GM12872 (cell line): ENCODE results near the gene PCSK1.

Source experiments
- CTCF ChIP-seq: IDR thresholded peaks from 3 replicates; pipeline ENCODE4 v1.5.1; 2011; ENCODE audit warnings: low read depth, mild to moderate bottlenecking, low read length, moderate library complexity; ENCODE audit not compliant: insufficient read depth

PCSK1 gene

DNA sequence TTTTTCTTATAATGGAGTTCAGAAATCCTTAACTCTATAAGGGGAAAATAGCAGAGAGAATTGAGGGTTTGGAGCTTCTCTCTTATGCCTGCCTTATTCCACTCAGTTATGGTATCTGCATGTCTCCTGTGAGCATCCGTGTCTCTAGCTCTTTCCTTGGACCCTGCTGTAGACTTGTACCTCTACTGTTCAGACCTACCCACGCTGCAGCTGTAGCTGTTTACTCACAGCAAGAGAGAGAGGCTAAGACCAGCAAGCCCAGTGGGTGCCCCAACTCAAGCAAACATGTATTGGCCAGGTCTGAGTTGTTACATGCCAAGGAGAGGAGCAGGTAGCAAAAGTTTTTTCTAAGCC lies 7.1 kb upstream of the PCSK1 start:
- TF ChIP-seq CTCF: no peak

GRCh38 chr5:96439477-96440184 lies 6.6 kb upstream of the PCSK1 start:
- TF ChIP-seq CTCF: peak; percentile 32; the same call in 1 of the 3 replicates

- no peak for TF ChIP-seq CTCF
Measured at GRCh38 chr5:96434201-96434645, 1.2 kb upstream of the PCSK1 start.

GRCh38 chr5:96432216-96433065 lies 607 bp downstream of the PCSK1 start:
- TF ChIP-seq CTCF: no peak

DNA sequence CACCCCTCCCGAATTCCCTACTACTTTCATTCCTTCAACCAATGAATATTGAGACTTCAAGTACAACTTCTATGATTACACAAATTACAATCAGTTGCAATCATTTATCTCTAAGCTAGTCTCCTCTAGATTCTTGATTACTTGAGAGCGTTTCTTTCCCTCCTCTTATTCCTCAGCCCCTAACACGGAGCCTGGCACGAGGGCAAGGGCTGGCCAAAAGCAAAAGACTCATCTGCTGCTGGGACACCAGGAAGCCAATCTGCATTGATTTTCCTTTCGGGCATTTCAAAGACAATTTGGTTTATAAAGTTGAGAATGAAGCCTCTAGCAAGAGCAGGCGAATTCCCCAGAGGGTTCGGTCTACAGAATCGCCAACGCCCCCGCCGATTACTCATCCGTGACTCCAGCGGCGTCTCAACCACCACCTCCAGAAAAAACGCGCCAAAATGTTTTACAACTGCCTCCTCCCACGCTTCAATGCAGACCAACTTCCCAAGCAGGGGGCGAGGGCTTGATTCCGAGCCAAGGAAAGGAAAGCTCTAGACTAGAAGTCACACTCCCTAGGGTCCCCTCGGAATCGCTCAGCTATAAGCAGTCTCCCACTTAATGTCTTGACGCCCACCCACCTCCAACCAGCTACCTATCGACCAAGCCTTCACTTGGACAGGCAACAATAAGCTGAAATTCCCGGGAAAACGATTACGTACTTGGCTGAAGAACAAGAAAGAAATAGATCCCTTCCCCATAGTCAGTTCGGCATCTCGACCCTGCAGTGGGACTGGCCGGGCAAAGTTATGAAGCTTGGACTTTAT lies 1.5 kb downstream of the PCSK1 start:
- no peak for TF ChIP-seq CTCF

GRCh38 chr5:96427824-96428223 lies 5.2 kb downstream of the PCSK1 start:
- TF ChIP-seq CTCF: no peak

GRCh38 chr5:96426831-96427230 lies 6.2 kb downstream of the PCSK1 start:
- TF ChIP-seq CTCF: no peak
